Activated T-cell treated with anti-CD3 and anti-CD28 coated beads for 48 hours (primary cell): ENCODE results near the gene HPRT1.
"Not testable (repeated sequence)": the region's sequence is repeated elsewhere in the genome, so short reads cannot be mapped to it uniquely, and the experiment has no call there.

Experiments used
- DNase-seq: peaks from one replicate; pipeline ENCODE4 v3.0.0-alpha.2; 2020; ENCODE audit warnings: low read depth

Gene HPRT1

GRCh38 chrX:134460005-134460861, at the start of gene HPRT1:
Gene HPRT1, plus strand, starts transcription at chrX:134460165. Its CDS starts 147 bp downstream, at chrX:134460312.
- peak; percentile 68 for DNase-seq

GRCh38 chrX:134416087-134416486, 43.9 kb upstream of the HPRT1 start:
- DNase-seq = no peak

- no peak for DNase-seq
Observed at GRCh38 chrX:134418317-134419113, 41.5 kb upstream of the HPRT1 start.

- DNase-seq = no peak
Observed at GRCh38 chrX:134419784-134420183, 40.2 kb upstream of the HPRT1 start.

- no peak for DNase-seq
Observed at GRCh38 chrX:134423606-134424005, 36.4 kb upstream of the HPRT1 start.

- DNase-seq = no peak
Observed at GRCh38 chrX:134426281-134426680, 33.7 kb upstream of the HPRT1 start.

GRCh38 chrX:134431894-134432293, 28.1 kb upstream of the HPRT1 start:
- no peak for DNase-seq

GRCh38 chrX:134435894-134436293, 24.1 kb upstream of the HPRT1 start:
- DNase-seq = no peak

- no peak for DNase-seq
Observed at GRCh38 chrX:134443020-134443419, 16.9 kb upstream of the HPRT1 start.

- no peak for DNase-seq
Observed at GRCh38 chrX:134443461-134443860, 16.5 kb upstream of the HPRT1 start.

- no peak for DNase-seq
Observed at GRCh38 chrX:134444681-134445080, 15.3 kb upstream of the HPRT1 start.

- DNase-seq = no peak
Observed at GRCh38 chrX:134452596-134452995, 7.4 kb upstream of the HPRT1 start.

- no peak for DNase-seq
Observed at GRCh38 chrX:134453631-134454030, 6.3 kb upstream of the HPRT1 start.

- no peak for DNase-seq
Observed at GRCh38 chrX:134454506-134454905, 5.5 kb upstream of the HPRT1 start.

GRCh38 chrX:134457708-134458107, 2.3 kb upstream of the HPRT1 start:
- no peak for DNase-seq

- DNase-seq = no peak
Observed at GRCh38 chrX:134459683-134460004, 321 bp upstream of the HPRT1 start.

- DNase-seq = peak; percentile 2
Observed at GRCh38 chrX:134460862-134461220, 876 bp downstream of the HPRT1 start.

- DNase-seq = no peak
Observed at GRCh38 chrX:134461437-134461836, 1.5 kb downstream of the HPRT1 start.

GRCh38 chrX:134462927-134463326, 3.0 kb downstream of the HPRT1 start:
- no peak for DNase-seq

GRCh38 chrX:134464453-134464852, 4.5 kb downstream of the HPRT1 start:
- DNase-seq = not testable (repeated sequence)

- no peak for DNase-seq
Observed at GRCh38 chrX:134469486-134469885, 9.5 kb downstream of the HPRT1 start.

GRCh38 chrX:134470013-134470412, 10.0 kb downstream of the HPRT1 start:
- DNase-seq = no peak

GRCh38 chrX:134472041-134472440, 12.1 kb downstream of the HPRT1 start:
- no peak for DNase-seq
